Lower leg skin (tissue), 3 donors: ENCODE measurements around the gene NR2F1.

ENCODE experiments used
- POLR2A ChIP-seq, 2 donors: fragments of 450-650 bp; IDR thresholded peaks; one replicate each; pipeline ENCODE4 v1.6.1; 2016 to 2017; ENCODE audit warnings: antibody characterized with exemption in 2 of 2, mild to moderate bottlenecking in 1 of 2, moderate library complexity in 1 of 2
- TF ChIP-seq, protein P1 (sequence below), 3 donors: fragments of 450-650 bp; IDR thresholded peaks; one replicate each; pipeline ENCODE4 v1.5.1; 2016; ENCODE audit warnings: antibody characterized with exemption in 3 of 3, mild to moderate bottlenecking in 3 of 3, moderate library complexity in 2 of 3

DNA sequence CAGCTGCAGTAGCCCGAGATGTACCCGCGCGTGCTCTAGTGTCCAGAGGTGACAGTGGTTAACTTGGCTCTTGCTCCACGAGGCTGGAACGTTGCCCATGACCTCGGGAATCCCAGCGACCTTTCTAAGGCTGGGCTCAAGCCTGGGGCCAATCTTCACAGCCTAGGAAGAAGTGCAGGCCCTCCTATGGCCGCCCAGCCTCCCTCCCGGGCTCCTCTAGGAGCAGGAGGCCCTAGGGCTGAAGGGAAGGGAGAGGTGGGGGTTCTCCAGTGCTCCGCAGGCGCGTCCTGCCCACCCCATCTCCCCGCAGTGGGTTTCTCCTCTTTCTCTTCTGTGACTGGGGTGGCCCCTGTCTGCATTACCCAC lies 13.3 kb downstream of the NR2F1 start:
- no peak for TF ChIP-seq POLR2A (IDR thresholded peaks at IDR 0.05)
- TF ChIP-seq, protein P1, sequence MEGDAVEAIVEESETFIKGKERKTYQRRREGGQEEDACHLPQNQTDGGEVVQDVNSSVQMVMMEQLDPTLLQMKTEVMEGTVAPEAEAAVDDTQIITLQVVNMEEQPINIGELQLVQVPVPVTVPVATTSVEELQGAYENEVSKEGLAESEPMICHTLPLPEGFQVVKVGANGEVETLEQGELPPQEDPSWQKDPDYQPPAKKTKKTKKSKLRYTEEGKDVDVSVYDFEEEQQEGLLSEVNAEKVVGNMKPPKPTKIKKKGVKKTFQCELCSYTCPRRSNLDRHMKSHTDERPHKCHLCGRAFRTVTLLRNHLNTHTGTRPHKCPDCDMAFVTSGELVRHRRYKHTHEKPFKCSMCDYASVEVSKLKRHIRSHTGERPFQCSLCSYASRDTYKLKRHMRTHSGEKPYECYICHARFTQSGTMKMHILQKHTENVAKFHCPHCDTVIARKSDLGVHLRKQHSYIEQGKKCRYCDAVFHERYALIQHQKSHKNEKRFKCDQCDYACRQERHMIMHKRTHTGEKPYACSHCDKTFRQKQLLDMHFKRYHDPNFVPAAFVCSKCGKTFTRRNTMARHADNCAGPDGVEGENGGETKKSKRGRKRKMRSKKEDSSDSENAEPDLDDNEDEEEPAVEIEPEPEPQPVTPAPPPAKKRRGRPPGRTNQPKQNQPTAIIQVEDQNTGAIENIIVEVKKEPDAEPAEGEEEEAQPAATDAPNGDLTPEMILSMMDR (IDR thresholded peaks at IDR 0.05) = no peak
